SK-N-SH treated with all-trans-retinoic acid at 6 μM for 48 hours (cell line): Measurements from ENCODE around the gene PSMD2.

ENCODE experiments used
- ARNTL ChIP-seq: fragments of 450-650 bp; formaldehyde crosslinking; IDR thresholded peaks from 2 replicates; pipeline ENCODE4 v1.5.0; 2020; ENCODE audit warnings: low read depth, mild to moderate bottlenecking, moderate library complexity, borderline replicate concordance
- ESRRG ChIP-seq: fragments of 250-450 bp; sonication (Bioruptor Pico); IDR thresholded peaks from 2 replicates; pipeline ENCODE4 v1.6.1; 2021; ENCODE audit warnings: mild to moderate bottlenecking
- OSR1 ChIP-seq: fragments of 250-450 bp; sonication (Bioruptor Pico); IDR thresholded peaks from 2 replicates; pipeline ENCODE4 v1.8.0; 2022; ENCODE audit warnings: moderate library complexity, mild to moderate bottlenecking, inconsistent platforms
- PPARA ChIP-seq: fragments of 250-450 bp; sonication (Bioruptor Pico); IDR thresholded peaks from 2 replicates; pipeline ENCODE4 v1.5.0; 2020; ENCODE audit warnings: mild to moderate bottlenecking, borderline replicate concordance
- RARB ChIP-seq: fragments of 250-450 bp; sonication (Bioruptor Pico); IDR thresholded peaks from 2 replicates; pipeline ENCODE4 v1.8.0; 2021; ENCODE audit warnings: mild to moderate bottlenecking, moderate library complexity
- ZFP30 ChIP-seq: fragments of 450-650 bp; formaldehyde crosslinking; IDR thresholded peaks from 2 replicates; pipeline ENCODE4 v1.5.0; 2022; ENCODE audit warnings: mild to moderate bottlenecking, moderate library complexity
- TF ChIP-seq, protein P1 (sequence below): fragments of 250-450 bp; sonication (Bioruptor Pico); IDR thresholded peaks from 2 replicates; pipeline ENCODE4 v1.5.0; 2020; ENCODE audit warnings: mild to moderate bottlenecking, moderate library complexity
- TF ChIP-seq, protein P2 (sequence below): fragments of 250-450 bp; sonication (Bioruptor Pico); IDR thresholded peaks from 2 replicates; pipeline ENCODE4 v1.8.0; 2020; ENCODE audit warnings: mild to moderate bottlenecking, moderate library complexity, borderline replicate concordance

DNA sequence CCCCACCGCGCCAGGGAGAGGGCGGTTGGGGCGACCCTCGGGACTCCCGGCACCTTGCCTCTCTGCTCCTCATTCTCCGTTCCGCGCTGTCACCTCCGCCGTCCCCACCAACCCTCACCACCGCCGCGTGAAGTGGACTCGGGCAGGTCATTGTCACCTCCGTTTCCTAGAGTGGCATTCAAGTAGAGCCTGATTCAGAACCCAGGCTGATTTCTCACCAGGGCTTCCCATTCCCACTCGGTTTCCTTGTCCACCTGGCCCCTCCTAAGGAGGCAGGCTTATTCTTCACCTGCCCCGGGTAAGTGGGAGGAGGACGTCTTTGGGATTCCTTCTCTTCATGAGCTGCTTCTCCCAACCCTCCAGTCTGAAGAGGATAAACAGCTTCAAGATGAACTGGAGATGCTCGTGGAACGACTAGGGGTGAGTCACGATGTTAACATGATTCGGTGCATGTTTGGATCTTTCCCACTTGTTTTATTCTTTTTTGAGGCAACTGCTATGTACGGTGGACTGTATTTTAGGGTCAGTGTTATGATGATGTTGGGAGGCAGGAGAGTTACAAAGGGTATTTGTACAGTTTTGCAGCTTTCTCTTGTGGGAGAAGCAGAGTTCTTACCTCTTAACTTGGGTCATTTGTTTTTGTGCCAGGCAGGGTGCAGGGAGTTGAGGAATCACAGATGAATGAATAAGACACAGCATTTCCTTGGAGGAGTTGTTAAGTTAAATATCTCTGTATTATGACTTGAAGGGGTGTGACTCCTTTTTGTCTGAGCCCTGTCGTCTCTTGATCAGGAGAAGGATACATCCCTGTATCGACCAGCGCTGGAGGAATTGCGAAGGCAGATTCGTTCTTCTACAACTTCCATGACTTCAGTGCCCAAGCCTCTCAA, 692 bp downstream of the PSMD2 start:
- TF ChIP-seq, protein P1, sequence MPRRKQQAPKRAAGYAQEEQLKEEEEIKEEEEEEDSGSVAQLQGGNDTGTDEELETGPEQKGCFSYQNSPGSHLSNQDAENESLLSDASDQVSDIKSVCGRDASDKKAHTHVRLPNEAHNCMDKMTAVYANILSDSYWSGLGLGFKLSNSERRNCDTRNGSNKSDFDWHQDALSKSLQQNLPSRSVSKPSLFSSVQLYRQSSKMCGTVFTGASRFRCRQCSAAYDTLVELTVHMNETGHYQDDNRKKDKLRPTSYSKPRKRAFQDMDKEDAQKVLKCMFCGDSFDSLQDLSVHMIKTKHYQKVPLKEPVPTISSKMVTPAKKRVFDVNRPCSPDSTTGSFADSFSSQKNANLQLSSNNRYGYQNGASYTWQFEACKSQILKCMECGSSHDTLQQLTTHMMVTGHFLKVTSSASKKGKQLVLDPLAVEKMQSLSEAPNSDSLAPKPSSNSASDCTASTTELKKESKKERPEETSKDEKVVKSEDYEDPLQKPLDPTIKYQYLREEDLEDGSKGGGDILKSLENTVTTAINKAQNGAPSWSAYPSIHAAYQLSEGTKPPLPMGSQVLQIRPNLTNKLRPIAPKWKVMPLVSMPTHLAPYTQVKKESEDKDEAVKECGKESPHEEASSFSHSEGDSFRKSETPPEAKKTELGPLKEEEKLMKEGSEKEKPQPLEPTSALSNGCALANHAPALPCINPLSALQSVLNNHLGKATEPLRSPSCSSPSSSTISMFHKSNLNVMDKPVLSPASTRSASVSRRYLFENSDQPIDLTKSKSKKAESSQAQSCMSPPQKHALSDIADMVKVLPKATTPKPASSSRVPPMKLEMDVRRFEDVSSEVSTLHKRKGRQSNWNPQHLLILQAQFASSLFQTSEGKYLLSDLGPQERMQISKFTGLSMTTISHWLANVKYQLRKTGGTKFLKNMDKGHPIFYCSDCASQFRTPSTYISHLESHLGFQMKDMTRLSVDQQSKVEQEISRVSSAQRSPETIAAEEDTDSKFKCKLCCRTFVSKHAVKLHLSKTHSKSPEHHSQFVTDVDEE, result no peak
- TF ChIP-seq OSR1 (CRISPR knock-in tag) (no peak), RARB (no peak), PPARA (CRISPR knock-in tag) (no peak), ESRRG (CRISPR knock-in tag) (no peak), ZFP30 (CRISPR knock-in tag) (no peak), ARNTL (CRISPR knock-in tag) (no peak)
- TF ChIP-seq, protein P2, sequence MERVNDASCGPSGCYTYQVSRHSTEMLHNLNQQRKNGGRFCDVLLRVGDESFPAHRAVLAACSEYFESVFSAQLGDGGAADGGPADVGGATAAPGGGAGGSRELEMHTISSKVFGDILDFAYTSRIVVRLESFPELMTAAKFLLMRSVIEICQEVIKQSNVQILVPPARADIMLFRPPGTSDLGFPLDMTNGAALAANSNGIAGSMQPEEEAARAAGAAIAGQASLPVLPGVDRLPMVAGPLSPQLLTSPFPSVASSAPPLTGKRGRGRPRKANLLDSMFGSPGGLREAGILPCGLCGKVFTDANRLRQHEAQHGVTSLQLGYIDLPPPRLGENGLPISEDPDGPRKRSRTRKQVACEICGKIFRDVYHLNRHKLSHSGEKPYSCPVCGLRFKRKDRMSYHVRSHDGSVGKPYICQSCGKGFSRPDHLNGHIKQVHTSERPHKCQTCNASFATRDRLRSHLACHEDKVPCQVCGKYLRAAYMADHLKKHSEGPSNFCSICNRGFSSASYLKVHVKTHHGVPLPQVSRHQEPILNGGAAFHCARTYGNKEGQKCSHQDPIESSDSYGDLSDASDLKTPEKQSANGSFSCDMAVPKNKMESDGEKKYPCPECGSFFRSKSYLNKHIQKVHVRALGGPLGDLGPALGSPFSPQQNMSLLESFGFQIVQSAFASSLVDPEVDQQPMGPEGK (CRISPR knock-in tag), result no peak
